Activated CD8-positive, alpha-beta memory T cell treated with anti-CD3 and anti-CD28 coated beads for 4 hours (primary cell): Measurements from ENCODE around the gene COL8A2.
A peak's percentile ranks its signal among the peaks of the same experiment; 100 is the strongest.

ENCODE experiments used
- DNase-seq, 2 donors: peaks; one replicate each; pipeline ENCODE4 v3.0.0-alpha.2; 2020; ENCODE audit warnings: low read depth in 2 of 2

Gene COL8A2

GRCh38 chr1:36114371-36114770, 10.7 kb downstream of the COL8A2 start:
- no peak for DNase-seq

GRCh38 chr1:36112823-36113222, 12.2 kb downstream of the COL8A2 start:
- DNase-seq, result no peak

- DNase-seq, result no peak
Measured at GRCh38 chr1:36111151-36111550, 13.9 kb downstream of the COL8A2 start.

- DNase-seq, result no peak
Measured at GRCh38 chr1:36109041-36109679, 15.9 kb downstream of the COL8A2 start.

GRCh38 chr1:36108314-36108713, 16.7 kb downstream of the COL8A2 start:
- no peak for DNase-seq

GRCh38 chr1:36107394-36107793, 17.6 kb downstream of the COL8A2 start:
- no peak for DNase-seq

GRCh38 chr1:36106269-36106668, 18.8 kb downstream of the COL8A2 start:
- DNase-seq, result no peak

GRCh38 chr1:36101546-36101945, 23.5 kb downstream of the COL8A2 start:
- DNase-seq, result no peak

- DNase-seq, result no peak
Measured at GRCh38 chr1:36100376-36100775, 24.6 kb downstream of the COL8A2 start.

- DNase-seq, result peak; percentile 43 to 46
Measured at GRCh38 chr1:36099681-36100341, 25.2 kb downstream of the COL8A2 start.

GRCh38 chr1:36098650-36099365, 26.2 kb downstream of the COL8A2 start:
- DNase-seq, result no peak

- DNase-seq, result no peak
Measured at GRCh38 chr1:36097693-36098585, 27.1 kb downstream of the COL8A2 start.

GRCh38 chr1:36096500-36097432, 28.3 kb downstream of the COL8A2 start:
- DNase-seq, result no peak

GRCh38 chr1:36095760-36096405, 29.1 kb downstream of the COL8A2 start:
- no peak for DNase-seq

- no peak for DNase-seq
Measured at GRCh38 chr1:36094621-36095061, 30.4 kb downstream of the COL8A2 start.

GRCh38 chr1:36093929-36094328, 31.1 kb downstream of the COL8A2 start:
- DNase-seq, result no peak

- DNase-seq, result no peak
Measured at GRCh38 chr1:36093226-36093625, 31.8 kb downstream of the COL8A2 start.

- DNase-seq, result no peak
Measured at GRCh38 chr1:36092798-36093185, 32.2 kb downstream of the COL8A2 start.

GRCh38 chr1:36092166-36092797, 32.7 kb downstream of the COL8A2 start:
- DNase-seq, result no peak

- DNase-seq, result no peak
Measured at GRCh38 chr1:36091698-36092097, 33.3 kb downstream of the COL8A2 start.
